HL-60 (cell line): ENCODE measurements around the gene SLC35B4.

Experiments used
- SPI1 ChIP-seq: IDR thresholded peaks from 2 replicates; pipeline ENCODE4 v1.6.1; 2012; ENCODE audit warnings: low read depth, mild to moderate bottlenecking, borderline replicate concordance
- TF ChIP-seq, protein P1 (sequence below): IDR thresholded peaks from one replicate; pipeline ENCODE4 v1.5.1; 2011; ENCODE audit warnings: low read length, control low read depth, inconsistent platforms; ENCODE audit not compliant: insufficient read depth

DNA sequence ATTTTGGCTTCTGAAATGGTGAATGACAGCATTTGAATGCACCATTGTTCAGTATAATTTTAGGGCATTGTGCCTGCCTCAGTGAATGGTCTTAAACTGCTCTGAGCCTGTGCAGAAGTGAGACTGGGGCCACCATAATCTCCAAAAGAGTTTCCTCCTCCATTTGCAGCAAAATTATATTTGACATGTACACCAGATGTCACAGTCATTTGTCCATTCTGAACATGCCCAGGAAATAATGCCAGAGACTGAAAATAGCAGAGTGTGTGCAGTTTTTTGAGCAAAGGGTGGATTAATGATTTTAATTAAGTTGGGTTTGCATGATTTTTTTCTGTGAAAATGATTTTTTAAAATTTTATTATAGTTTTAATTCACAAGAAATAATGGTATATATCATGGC, 26.4 kb upstream of the SLC35B4 start:
- TF ChIP-seq, protein P1, sequence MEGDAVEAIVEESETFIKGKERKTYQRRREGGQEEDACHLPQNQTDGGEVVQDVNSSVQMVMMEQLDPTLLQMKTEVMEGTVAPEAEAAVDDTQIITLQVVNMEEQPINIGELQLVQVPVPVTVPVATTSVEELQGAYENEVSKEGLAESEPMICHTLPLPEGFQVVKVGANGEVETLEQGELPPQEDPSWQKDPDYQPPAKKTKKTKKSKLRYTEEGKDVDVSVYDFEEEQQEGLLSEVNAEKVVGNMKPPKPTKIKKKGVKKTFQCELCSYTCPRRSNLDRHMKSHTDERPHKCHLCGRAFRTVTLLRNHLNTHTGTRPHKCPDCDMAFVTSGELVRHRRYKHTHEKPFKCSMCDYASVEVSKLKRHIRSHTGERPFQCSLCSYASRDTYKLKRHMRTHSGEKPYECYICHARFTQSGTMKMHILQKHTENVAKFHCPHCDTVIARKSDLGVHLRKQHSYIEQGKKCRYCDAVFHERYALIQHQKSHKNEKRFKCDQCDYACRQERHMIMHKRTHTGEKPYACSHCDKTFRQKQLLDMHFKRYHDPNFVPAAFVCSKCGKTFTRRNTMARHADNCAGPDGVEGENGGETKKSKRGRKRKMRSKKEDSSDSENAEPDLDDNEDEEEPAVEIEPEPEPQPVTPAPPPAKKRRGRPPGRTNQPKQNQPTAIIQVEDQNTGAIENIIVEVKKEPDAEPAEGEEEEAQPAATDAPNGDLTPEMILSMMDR = no peak
- no peak for TF ChIP-seq SPI1
